ENCODE data around the gene C17orf114.

Gene C17orf114

GRCh38 chr17:4795168-4795567 lies 7.0 kb downstream of the C17orf114 start:
- Histone ChIP-seq H3K36me3 (ENCODE audit: low read depth) (peaks cover 12% of the 10 kb centered on the region; the same call in 1 of the 2 replicates), H3K4me3 (peak overlapping the region; percentile 82; the same call in 1 of the 2 replicates), H3K9me2 (ENCODE audit: insufficient read depth) (no peaks in the 10 kb centered on the region), H3K9me3 (ENCODE audit: insufficient read depth, low read depth) (no peaks in the 10 kb centered on the region), H3K27me3 (ENCODE audit: insufficient read depth, low read depth) (no peaks in the 10 kb centered on the region), H4K20me1 (ENCODE audit: insufficient read depth) (no peaks in the 10 kb centered on the region), H2AFZ (peak overlapping the region; percentile 90), H3K4me1 (replicated peaks; ENCODE audit: insufficient read depth) (peaks cover 11% of the 10 kb centered on the region; the same call in 1 of the 2 replicates), H3K27ac (no peak overlapping the region), H3K79me2 (ENCODE audit: low read depth) (peaks cover 22% of the 10 kb centered on the region), H3F3A (ENCODE audit: insufficient read depth, low read depth) (peaks cover 21% of the 10 kb centered on the region), H3K4me2 (peak overlapping the region; percentile 95)
- CTCF ChIA-PET = no interaction called here
- intact Hi-C loops (cut with micrococcal nuclease; ENCODE audit: unreplicated experiment) = loop anchor here (5.0 to 10.0 kb wide), 2 partner anchors 52 to 230 kb away; partner anchors contain the start of gene GGT6
- POLR2A ChIA-PET (ENCODE audit: unreplicated experiment) = no interaction called here
- BruUV-seq (replicated peaks) = no TSS peak
- no peak for DNase-seq
- TF ChIP-seq EZH2 (IDR thresholded peaks at IDR 0.05; ENCODE audit: low read depth) (no peak), CTCF (conservative IDR thresholded peaks at IDR 0.05) (no peak)

- H3F3A ChIP-seq (ENCODE audit: insufficient read depth, low read depth) = peaks cover 24% of the 10 kb centered on the region
- no peaks in the 10 kb centered on the region for H3K9me2 ChIP-seq (ENCODE audit: insufficient read depth)
- H3K9me3 ChIP-seq (ENCODE audit: insufficient read depth, low read depth) = no peaks in the 10 kb centered on the region
- no TSS peak for BruUV-seq (replicated peaks)
- H3K4me3 ChIP-seq = peak overlapping the region; percentile 84
- CTCF ChIA-PET = interaction anchor here (0.6 to 2.2 kb wide), 12 partner anchors 13 to 265 kb away, joined by 3 to 18 read pairs (median 8); partner anchors contain the start of genes ARRB2, PLD2, RNF167 and SLC25A11
- peak overlapping the region; percentile 94 for H3K4me2 ChIP-seq
- no peaks in the 10 kb centered on the region for H4K20me1 ChIP-seq (ENCODE audit: insufficient read depth)
- no peak for TF ChIP-seq CTCF (conservative IDR thresholded peaks at IDR 0.05)
- intact Hi-C loops (cut with micrococcal nuclease; ENCODE audit: unreplicated experiment) = loop anchor here (1.0 to 10.0 kb wide), 4 partner anchors 60 to 226 kb away; partner anchors contain the start of genes ARRB2, GGT6 and MED11
- H3K27me3 ChIP-seq (ENCODE audit: insufficient read depth, low read depth) = no peaks in the 10 kb centered on the region
- H3K79me2 ChIP-seq (ENCODE audit: low read depth) = peaks cover 15% of the 10 kb centered on the region; the same call in 1 of the 2 replicates
- peak overlapping the region; percentile 71; the same call in 1 of the 2 replicates for H2AFZ ChIP-seq
- H3K36me3 ChIP-seq (ENCODE audit: low read depth) = no peaks in the 10 kb centered on the region
- DNase-seq = no peak
- H3K27ac ChIP-seq = peak overlapping the region; percentile 69
- POLR2A ChIA-PET (ENCODE audit: unreplicated experiment) = interaction anchor here (0.6 to 1.6 kb wide), 12 partner anchors 16 to 1401 kb away, joined by 3 to 14 read pairs (median 4); partner anchors contain the start of genes ARRB2, RNF167 and SLC25A11
- H3K4me1 ChIP-seq (replicated peaks; ENCODE audit: insufficient read depth) = peaks cover 20% of the 10 kb centered on the region
These were observed 11.4 kb downstream of the C17orf114 start for GRCh38 chr17:4790705-4791088.

GRCh38 chr17:4789951-4790704 lies 12.0 kb downstream of the C17orf114 start:
- peak overlapping the region; percentile 69 for H3K27ac ChIP-seq
- intact Hi-C loops (cut with micrococcal nuclease; ENCODE audit: unreplicated experiment) = loop anchor here (1.0 to 10.0 kb wide), 4 partner anchors 59 to 225 kb away; partner anchors contain the start of genes ARRB2, GGT6 and MED11
- TF ChIP-seq CTCF (conservative IDR thresholded peaks at IDR 0.05) = peak; percentile 70
- TF ChIP-seq EZH2 (IDR thresholded peaks at IDR 0.05; ENCODE audit: low read depth) = no peak
- ChIA-PET CTCF (interaction anchor here (0.5 to 2.2 kb wide), 15 partner anchors 17 to 587 kb away, joined by 3 to 18 read pairs (median 6); partner anchors contain the start of genes ARRB2, MED11, PLD2 and RNF167), POLR2A (ENCODE audit: unreplicated experiment) (interaction anchor here (0.6 to 1.6 kb wide), 17 partner anchors 16 to 1682 kb away, joined by 3 to 18 read pairs (median 6); partner anchors contain the start of genes ARRB2, RNF167 and SLC25A11)
- H3F3A ChIP-seq (ENCODE audit: insufficient read depth, low read depth) = peaks cover 24% of the 10 kb centered on the region
- H3K79me2 ChIP-seq (ENCODE audit: low read depth) = peaks cover 15% of the 10 kb centered on the region; the same call in 1 of the 2 replicates
- no peaks in the 10 kb centered on the region for H3K27me3 ChIP-seq (ENCODE audit: insufficient read depth, low read depth)
- H3K36me3 ChIP-seq (ENCODE audit: low read depth) = no peaks in the 10 kb centered on the region
- peaks cover 20% of the 10 kb centered on the region for H3K4me1 ChIP-seq (replicated peaks; ENCODE audit: insufficient read depth)
- H3K9me2 ChIP-seq (ENCODE audit: insufficient read depth) = no peaks in the 10 kb centered on the region
- no peaks in the 10 kb centered on the region for H4K20me1 ChIP-seq (ENCODE audit: insufficient read depth)
- peak overlapping the region; percentile 94 for H3K4me2 ChIP-seq
- no TSS peak for BruUV-seq (replicated peaks)
- peak; percentile 84 to 92 for DNase-seq
- no peaks in the 10 kb centered on the region for H3K9me3 ChIP-seq (ENCODE audit: insufficient read depth, low read depth)
- peak overlapping the region; percentile 84 for H3K4me3 ChIP-seq
- peak overlapping the region; percentile 96 for H2AFZ ChIP-seq

All from PC-9 (cell line).